Suppressor macrophage treated with lipopolysaccharide for 1 hour (primary cell): ENCODE results near the gene KLHL29.

Source experiments
- DNase-seq, 3 donors: peaks; one replicate each; pipeline ENCODE4 v3.0.0-alpha.2; 2020 to 2022

KLHL29 gene

DNA sequence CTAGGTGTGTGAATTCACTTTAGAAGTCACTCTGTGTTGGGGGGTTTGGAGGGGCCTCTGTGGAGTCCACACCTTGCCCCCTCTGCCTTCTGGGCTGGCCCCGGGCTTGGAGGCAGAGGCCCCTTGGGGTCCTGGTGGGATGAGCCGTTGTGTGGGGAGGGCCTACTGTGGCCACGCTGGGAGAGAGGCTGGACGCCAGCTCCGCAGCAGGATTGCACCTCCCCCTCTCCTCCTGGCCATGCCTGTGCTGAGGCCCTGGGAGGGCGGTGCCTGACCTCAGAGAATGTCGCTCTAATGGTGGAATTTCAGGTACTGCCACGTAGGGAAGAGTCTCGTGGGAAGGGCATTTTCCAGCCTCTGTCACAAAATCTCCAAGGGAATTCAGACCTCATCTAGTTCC lies 304.9 kb downstream of the KLHL29 start:
- no peak for DNase-seq

DNA sequence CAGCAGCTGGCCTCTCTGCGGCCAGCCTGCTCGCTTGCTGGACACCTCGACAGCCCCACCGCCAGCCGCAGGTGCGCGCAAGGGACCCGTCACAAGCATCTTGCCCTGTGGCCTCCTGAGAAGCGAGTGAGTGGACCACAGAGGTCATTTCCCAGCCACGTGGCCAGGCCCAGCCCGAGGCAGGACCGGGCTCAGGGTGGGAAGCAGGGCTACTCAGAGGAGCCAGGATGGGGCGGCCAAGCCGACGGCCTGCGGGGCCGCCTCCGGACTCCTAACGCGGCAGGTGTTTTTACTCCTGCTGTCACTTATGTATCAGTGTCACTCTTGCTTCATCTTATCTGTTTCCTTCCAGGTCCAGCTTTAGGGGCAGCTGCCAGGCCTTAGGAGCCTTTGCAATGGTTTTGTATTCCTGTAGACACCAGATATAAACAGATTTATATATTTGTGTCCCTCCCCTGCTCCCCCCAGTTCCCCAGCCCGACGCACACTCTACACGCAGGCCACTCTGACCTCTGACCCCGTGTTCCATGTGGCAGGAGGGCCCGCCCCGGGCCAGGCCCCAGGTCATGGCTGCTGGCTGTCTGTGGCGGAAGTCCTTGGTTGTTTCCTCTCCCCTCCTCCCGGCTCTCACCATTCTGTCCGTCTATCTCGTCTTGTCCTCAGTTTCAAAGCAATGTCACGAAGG lies 305.6 kb downstream of the KLHL29 start:
- DNase-seq, result no peak

GRCh38 chr2:23691106-23691470 lies 306.1 kb downstream of the KLHL29 start:
- no peak for DNase-seq

GRCh38 chr2:23691565-23691964 lies 306.6 kb downstream of the KLHL29 start:
- DNase-seq, result no peak

DNA sequence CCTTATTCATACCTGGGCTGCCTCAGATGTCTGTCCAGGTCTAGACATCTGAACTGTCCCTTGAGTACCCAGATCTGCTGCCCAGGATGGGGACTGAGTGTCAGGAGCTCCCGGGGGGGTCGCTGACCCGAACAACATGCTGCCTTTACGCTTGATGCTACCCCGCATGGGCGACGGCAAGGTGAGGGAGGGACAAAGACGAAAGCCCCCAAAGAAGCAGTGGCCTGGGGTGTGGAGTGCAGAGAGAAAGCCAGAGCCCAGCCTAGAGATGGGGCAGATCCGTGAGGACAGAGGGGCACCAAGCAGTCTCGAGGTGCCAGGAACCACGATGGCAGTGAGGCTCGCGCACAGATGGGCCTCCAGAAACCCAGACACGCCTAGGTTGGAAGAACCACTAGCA lies 307.3 kb downstream of the KLHL29 start:
- no peak for DNase-seq

DNA sequence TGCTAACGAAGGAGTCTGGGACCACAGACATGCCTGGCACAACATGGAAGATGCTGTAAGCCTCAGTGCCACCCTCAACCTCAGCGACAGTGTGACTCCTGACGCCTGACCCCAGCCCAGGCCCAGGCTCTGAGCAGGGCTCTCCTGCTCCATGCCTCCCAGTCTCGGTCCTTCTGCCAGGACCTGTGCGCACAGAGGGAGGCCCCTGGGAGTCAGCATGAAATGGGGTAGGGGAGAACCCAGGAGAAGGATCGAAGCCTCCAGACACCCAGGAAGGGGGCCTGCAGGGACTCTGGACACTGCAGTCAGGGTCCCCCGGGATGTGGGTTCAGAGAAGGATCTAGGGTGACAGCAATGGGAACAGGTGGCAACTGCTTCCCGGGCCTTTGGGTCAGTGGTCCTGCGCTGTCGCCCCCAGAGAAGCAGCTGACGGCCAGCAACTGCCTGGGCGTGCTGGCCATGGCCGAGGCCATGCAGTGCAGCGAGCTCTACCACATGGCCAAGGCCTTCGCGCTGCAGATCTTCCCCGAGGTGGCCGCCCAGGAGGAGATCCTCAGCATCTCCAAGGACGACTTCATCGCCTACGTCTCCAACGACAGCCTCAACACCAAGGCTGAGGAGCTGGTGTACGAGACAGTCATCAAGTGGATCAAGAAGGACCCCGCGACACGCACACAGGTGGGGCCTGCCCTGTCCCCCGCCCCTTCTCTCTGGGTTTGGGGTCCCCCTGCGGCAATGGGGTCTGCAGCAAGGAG lies 308.0 kb downstream of the KLHL29 start:
- no peak for DNase-seq

DNA sequence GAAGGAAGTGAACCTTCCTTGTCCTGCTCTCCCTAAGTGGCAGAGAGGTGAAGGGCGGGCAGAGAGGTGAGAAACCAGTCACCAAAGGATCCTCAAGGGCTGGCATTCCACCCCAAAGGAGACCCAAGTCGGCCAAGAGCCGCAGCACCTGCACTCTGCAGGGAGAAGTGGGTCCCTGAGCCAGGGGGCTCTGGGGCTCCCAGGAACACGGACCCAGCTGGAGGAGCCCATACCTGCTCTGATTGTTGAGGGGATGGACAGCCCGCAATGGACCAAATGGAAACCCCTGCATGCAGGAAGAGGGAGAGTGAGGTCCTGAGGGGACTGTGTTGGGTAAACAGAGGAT lies 308.6 kb downstream of the KLHL29 start:
- DNase-seq, result no peak

GRCh38 chr2:23694058-23695045 lies 309.4 kb downstream of the KLHL29 start:
- peak in 1 of 3 donors; percentile 4 for DNase-seq

DNA sequence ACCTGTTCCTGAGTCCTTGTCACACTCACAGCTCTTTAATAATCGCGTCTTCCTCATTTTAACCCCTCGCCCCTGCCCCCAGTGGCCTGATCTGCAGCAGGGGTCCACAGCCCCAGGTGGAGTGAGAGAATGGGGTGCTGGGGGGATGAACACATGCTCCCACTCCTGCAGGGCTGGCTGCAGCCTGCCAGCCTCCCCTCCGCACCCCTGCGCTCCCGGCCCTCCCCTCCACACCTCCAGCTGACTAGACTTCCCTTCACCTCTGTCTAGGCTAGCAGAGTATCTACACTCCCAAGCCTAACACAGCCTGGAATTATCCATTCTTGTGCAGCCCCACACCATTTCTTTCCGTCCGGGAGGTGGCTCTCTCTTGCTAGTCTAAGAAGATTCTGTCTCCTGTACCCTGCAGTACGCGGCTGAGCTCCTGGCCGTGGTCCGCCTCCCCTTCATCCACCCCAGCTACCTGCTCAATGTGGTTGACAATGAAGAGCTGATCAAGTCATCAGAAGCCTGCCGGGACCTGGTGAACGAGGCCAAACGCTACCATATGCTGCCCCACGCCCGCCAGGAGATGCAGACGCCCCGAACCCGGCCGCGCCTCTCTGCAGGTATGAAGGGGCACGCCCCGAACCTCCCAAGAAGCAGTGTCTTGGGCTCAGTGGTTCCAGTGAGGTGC lies 310.4 kb downstream of the KLHL29 start:
- DNase-seq, result no peak

GRCh38 chr2:23695890-23696751 lies 311.1 kb downstream of the KLHL29 start:
- no peak for DNase-seq

- DNase-seq, result no peak
Observed at GRCh38 chr2:23696752-23697045, 311.7 kb downstream of the KLHL29 start.

DNA sequence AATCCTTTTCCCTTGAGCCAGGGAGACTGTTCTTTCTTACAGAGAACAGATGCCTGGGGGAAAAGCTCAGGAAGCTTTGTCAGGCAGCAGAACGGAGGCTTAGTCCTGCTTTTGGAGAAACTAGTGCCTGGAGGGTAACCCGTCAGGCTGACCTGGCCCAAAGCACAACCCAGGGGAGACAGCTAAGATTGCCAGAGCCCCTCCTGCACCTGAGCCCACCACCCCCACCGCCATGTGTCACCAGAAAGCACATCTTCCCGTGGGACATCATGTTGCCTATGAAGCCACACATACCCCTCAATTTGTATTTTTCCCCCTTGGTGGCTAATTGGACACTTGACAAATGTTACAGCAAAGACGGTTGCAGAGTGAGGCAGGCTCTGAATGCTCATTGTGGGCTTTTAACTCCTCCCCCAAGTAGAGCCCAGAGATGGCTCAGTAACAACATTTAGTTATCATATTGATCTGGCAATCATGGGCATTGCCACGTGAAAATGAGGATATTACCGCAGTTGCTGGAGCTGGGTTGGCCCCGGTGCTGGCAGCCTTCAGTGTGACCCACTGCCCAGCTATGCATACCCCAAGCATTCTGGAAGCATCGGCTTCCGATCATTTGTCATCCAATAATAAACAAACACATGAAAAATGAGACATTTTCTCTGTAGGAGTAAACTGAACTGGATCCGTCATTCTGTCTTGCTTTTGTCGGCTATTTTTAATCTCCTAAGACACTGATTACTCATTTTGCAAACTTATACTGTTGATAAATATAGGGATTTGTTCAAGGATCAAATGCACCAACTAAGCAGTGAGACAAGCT lies 312.5 kb downstream of the KLHL29 start:
- DNase-seq, result no peak

- DNase-seq, result no peak
Observed at GRCh38 chr2:23698116-23698693, 313.2 kb downstream of the KLHL29 start.

DNA sequence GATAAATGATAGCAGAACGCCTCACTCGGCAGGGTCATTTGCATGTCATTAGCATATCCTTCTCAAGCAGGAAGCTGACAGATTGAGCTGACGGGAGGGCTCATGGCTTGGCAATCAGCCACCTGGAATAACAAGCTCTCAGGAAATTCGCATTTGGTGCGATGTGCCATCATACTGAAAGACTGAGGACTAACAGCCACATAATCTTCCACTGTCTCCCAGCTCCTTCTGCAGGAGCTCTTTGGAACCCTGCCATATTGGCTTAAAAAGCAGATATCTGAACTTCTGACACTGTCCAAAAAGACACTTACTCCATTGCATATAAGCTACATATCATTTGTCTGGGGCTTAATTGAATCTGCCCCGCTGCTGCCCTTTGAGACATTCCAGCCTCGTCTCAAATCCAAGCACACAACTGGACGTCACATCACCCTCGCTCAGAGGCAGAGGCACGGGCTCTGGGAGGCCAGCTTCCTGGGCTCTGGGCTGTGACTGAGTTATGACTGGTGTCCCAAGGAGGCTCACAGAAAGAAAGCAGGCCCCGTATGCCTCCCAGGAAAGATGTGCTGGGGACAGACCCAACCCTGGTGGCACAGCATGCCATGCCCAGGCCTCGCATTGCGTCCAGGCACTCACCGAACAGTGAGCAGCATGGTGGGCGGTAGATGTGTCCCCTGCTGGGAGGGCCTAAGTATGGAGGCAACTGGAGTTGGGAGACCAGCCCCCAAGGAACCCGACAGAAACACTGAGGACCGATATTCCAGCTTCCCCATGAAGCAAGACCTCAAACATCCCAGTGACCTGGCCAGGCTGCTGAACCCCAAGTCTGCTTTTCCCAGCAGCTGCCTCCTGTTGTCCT lies 314.0 kb downstream of the KLHL29 start:
- DNase-seq, result no peak

DNA sequence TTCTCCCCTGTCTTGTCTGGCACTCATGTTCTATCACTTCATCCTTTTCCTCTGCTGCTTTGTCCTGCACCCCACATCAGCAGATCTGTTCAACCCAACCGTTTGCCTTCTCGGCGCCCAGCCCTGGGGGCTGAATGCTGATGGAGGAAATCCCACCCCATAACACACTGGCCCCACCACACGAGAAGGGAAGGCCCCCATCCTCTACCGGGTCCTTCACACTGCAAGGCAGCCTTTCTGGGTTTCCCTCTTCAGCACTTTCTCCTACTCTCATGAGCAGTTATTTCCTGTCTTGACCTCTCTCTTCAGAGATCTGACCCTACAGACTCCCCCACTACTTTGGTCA lies 314.6 kb downstream of the KLHL29 start:
- DNase-seq, result no peak

- DNase-seq, result no peak
Observed at GRCh38 chr2:23700627-23701026, 315.6 kb downstream of the KLHL29 start.

- no peak for DNase-seq
Observed at GRCh38 chr2:23703037-23703582, 318.1 kb downstream of the KLHL29 start.

- no peak for DNase-seq
Observed at GRCh38 chr2:23703583-23704385, 318.8 kb downstream of the KLHL29 start.
